ENCODE measurements around the gene MGP.

DNA sequence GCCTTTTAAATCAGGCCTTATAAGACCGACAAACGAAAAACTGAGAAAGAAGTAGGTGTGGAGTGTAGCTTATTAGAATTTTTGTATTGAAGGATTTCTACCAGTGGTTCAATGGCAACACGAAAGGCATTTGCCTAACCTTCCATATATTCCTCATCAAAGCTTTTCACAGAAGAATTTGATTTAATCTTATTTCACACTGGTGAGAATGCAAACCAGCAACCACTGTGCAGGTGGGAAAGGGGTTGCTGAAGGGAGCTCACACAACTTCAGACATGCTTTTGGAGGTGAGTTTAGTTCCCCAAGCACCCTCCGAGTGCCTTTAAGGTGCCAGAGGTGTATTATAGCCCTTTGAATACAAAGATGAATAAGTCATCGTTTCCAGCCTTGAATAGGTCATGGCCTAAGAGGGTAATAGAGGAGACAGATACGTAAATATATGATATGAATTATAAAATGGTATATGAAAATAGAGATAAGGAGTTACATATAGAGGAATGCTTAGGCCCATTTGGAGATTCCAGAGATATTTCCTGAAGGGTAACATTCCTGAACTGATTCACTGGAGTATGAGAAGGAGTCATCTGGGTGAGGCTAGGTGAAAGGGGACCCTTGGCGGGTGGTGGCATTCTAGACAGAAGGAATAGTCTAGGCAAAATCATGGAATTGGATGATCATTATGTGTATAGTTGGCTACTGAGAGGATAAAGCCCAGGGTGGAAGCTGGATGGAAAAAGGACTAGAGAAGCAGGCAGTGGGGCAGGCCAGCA, 46.3 kb upstream of the MGP start:
- TF ChIP-seq POLR2A (IDR thresholded peaks at IDR 0.05; ENCODE audit: low read length) (no peak), GATA1 (IDR thresholded peaks at IDR 0.05; ENCODE audit: low read depth, low read length) (no peak)

Data from erythroblast (primary cell).